B cell (primary cell): ENCODE results near the gene KLHL18. TPM values are rescaled to one million over a fixed set of nuclear protein-coding genes. Genes with fewer than 3 reads are reported as not detected.

Experiments used
- ATAC-seq: fragments of 200-7000 bp; cut with Tn5 transposase; one replicate; pipeline ENCODE4 v1.10.0; 2021; ENCODE audit warnings: low read depth, mild to moderate bottlenecking, moderate number of reproducible peaks, moderate library complexity
- CTCF ChIA-PET: fragments of 350-600 bp; sonication (Branson Sonifier 250); formaldehyde crosslinking; loops from one replicate; lab custom pipeline; 2021; ENCODE audit warnings: antibody characterized with exemption, inconsistent platforms; lab: Charles Lee
- POLR2A ChIA-PET: fragments of 350-600 bp; sonication (Branson Sonifier 250); formaldehyde crosslinking; loops from one replicate; lab custom pipeline; 2021; ENCODE audit warnings: antibody characterized with exemption; lab: Charles Lee
- DNase-seq: peaks from one replicate; pipeline ENCODE4 v3.0.0; 2013
- H2AFZ ChIP-seq: 2 replicates; pipeline ENCODE4 v1.6.1; 2012; ENCODE audit warnings: mild to moderate bottlenecking, low read depth, low read length; ENCODE audit not compliant: insufficient read depth, poor library complexity, severe bottlenecking
- H3K27ac ChIP-seq, 2 donors: 1 replicate in 1 of 2; 2 replicates in 1 of 2; pipeline ENCODE4 v1.5.1; 2012 to 2013; ENCODE audit warnings: low read length in 2 of 2, mild to moderate bottlenecking in 2 of 2, moderate library complexity in 1 of 2
- H3K27me3 ChIP-seq, 4 experiments: fragments of 200-600 bp in 1 of 4; sonication (generic) in 1 of 4; replicated peaks in 1 of 4; 1 replicate in 2 of 4; 2 replicates in 2 of 4; pipeline versions ENCODE4 v1.6.1 to v1.7.0; 2013 to 2016; ENCODE audit warnings: low read length in 3 of 4, mild to moderate bottlenecking in 2 of 4, mixed read lengths in 1 of 4, moderate library complexity in 1 of 4; ENCODE audit not compliant: insufficient read depth in 4 of 4, control insufficient read depth in 3 of 4; ENCODE audit errors: control extremely low read depth in 1 of 4
- H3K36me3 ChIP-seq, 2 experiments: replicated peaks in 1 of 2; 1 replicate in 1 of 2; 2 replicates in 1 of 2; pipeline versions ENCODE4 v1.6.1 to v1.7.1; 2013; ENCODE audit warnings: low read length in 1 of 2; ENCODE audit not compliant: insufficient read depth in 2 of 2, control insufficient read depth in 1 of 2; ENCODE audit errors: control extremely low read depth in 1 of 2, extremely low read depth in 1 of 2
- H3K4me1 ChIP-seq, 2 donors: fragments of 200-600 bp in 1 of 2; sonication (generic) in 1 of 2; 1 replicate in 1 of 2; 2 replicates in 1 of 2; pipeline versions ENCODE4 v1.5.1 to v1.6.1; 2013 to 2017; ENCODE audit warnings: low read length in 2 of 2; ENCODE audit not compliant: control insufficient read depth in 2 of 2, insufficient read depth in 2 of 2
- H3K4me2 ChIP-seq: replicated peaks from 2 replicates; pipeline ENCODE3; 2012; ENCODE audit warnings: mild to moderate bottlenecking, low read depth, low read length; ENCODE audit not compliant: poor library complexity, severe bottlenecking
- H3K4me3 ChIP-seq, 5 experiments: fragments of 200-600 bp in 1 of 5; sonication (generic) in 1 of 5; 1 replicate in 3 of 5; 2 replicates in 2 of 5; pipeline versions ENCODE4 v1.5.1 to v1.7.0; 2011 to 2016; ENCODE audit warnings: low read length in 4 of 5, mild to moderate bottlenecking in 4 of 5, low read depth in 2 of 5, control low read depth in 1 of 5, moderate library complexity in 1 of 5; ENCODE audit not compliant: insufficient read depth in 1 of 5; ENCODE audit errors: control extremely low read depth in 1 of 5, extremely low read depth in 1 of 5
- H3K79me2 ChIP-seq: fragments of 200-600 bp; sonication (generic); one replicate; pipeline ENCODE4 v1.6.0; 2016; ENCODE audit warnings: low read length; ENCODE audit not compliant: control insufficient read depth, insufficient read depth
- H3K9ac ChIP-seq: fragments of 200-600 bp; sonication (generic); 2 replicates; pipeline ENCODE4 v1.6.1; 2017; ENCODE audit warnings: mild to moderate bottlenecking, low read length, moderate library complexity
- H3K9me3 ChIP-seq, 3 donors: one replicate each; pipeline versions ENCODE4 v1.6.1 to v1.7.1; 2013; ENCODE audit warnings: low read length in 2 of 3; ENCODE audit not compliant: control insufficient read depth in 2 of 3, insufficient read depth in 1 of 3; ENCODE audit errors: control extremely low read depth in 1 of 3
- H4K20me1 ChIP-seq: 2 replicates; pipeline ENCODE4 v1.6.0; 2012; ENCODE audit warnings: mild to moderate bottlenecking, low read length; ENCODE audit not compliant: insufficient read depth, control insufficient read depth, poor library complexity, severe bottlenecking
- H3K27ac Mint-ChIP-seq: one replicate; pipeline ENCODE4 v1.8.0; 2021; ENCODE audit warnings: mixed read lengths
- H3K27me3 Mint-ChIP-seq: one replicate; pipeline ENCODE4 v1.8.0; 2021; ENCODE audit warnings: mixed read lengths
- H3K4me1 Mint-ChIP-seq: one replicate; pipeline ENCODE4 v1.8.0; 2021; ENCODE audit warnings: mixed read lengths
- H3K4me3 Mint-ChIP-seq: one replicate; pipeline ENCODE4 v1.8.0; 2021; ENCODE audit warnings: mixed read lengths
- H3K9me3 Mint-ChIP-seq: one replicate; pipeline ENCODE4 v1.8.0; 2022; ENCODE audit warnings: mixed read lengths; ENCODE audit not compliant: insufficient read depth
- EZH2 ChIP-seq: IDR thresholded peaks from 2 replicates; pipeline ENCODE4 v1.6.1; 2012; ENCODE audit warnings: borderline replicate concordance, low read depth, mild to moderate bottlenecking, moderate library complexity, low read length; ENCODE audit not compliant: insufficient read depth, poor library complexity, severe bottlenecking
- WGBS: methylation state at CpG from one replicate; pipeline ENCODE4 v1.1.5; 2013; ENCODE audit warnings: missing lambda C conversion rate; ENCODE audit not compliant: insufficient coverage; 5-methylcytosine and 5-hydroxymethylcytosine counted together
- intact Hi-C: fragments of 100-400 bp; cut with micrococcal nuclease; formaldehyde crosslinking; loops from one replicate; pipeline ENCODE4 v1.10.0; 2022
- polyA plus RNA-seq: library from polyadenylated mRNA; depleted of rRNA; stranded (reverse); fragments of >200 nt; gene quantifications from 2 replicates; pipeline ENCODE4 v1.2.3, GENCODE V29; 2012
- total RNA-seq, 2 donors: library from RNA; stranded (reverse); fragments of 120-200 nt in 1 of 2; gene quantifications; 1 replicate in 1 of 2; 2 replicates in 1 of 2; pipeline versions ENCODE4 v1.2.3 to v1.2.4, GENCODE V29; 2013 to 2022
- TF ChIP-seq, protein P1 (sequence below): fragments of 200-600 bp; IDR thresholded peaks from one replicate; pipeline ENCODE4 v1.8.0; 2022; ENCODE audit warnings: antibody characterized with exemption, mild to moderate bottlenecking

KLHL18 gene
- total and polyA plus RNA-seq, 2 donors (not counting 1 experiment from before 2014, with no cell fraction given), result 30.9 to 50.8 TPM

DNA sequence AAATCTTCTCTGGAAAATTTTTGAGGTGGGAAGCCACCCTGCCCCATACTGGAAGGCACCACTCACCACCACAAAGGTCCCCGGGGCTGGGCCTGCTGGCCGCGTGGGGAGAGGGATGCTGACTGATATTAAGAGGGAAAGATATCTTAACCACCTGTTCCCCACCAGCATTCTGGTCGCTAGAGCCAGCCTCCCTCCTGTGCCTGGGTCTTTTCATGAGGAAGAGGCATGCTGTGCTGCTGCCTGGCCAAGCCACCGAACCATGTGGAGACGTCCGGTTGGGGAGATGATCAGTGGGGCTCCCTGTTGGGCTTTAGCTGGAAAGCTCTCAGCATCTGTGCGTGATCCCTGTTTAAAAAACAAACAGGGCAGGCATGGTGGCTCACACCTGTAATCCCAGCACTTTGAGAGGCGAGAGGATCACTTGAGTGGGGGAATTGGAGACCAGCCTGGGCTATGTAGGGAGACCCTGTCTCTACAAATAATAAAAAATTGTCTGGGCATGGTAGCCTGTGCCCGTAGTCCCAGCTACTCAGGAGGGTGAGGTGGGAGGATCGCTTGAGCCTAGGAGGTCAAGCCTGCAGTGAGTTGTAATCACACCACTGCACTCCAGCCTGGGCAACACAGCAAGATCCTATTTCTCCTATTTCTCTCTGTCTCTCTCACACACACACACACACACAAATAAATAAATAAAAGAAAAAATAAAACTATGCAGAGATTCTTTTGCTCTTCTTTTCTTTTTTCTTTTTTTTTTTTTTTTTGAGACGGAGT lies 1.0 kb downstream of the KLHL18 start:
- no peaks in the 10 kb centered on the region for H3K27me3 ChIP-seq
- peak overlapping the region; percentile 99 for H3K27ac ChIP-seq
- H3K36me3 ChIP-seq, result peaks cover 0 to 16% of the 10 kb centered on the region in 2 experiments
- WGBS, result 37% methylated on average over 4 of the region's 12 CpGs
- peaks cover 56% of the 10 kb centered on the region for H3K79me2 ChIP-seq
- Mint-ChIP-seq H3K27ac (peak overlapping the region; percentile 100), H3K4me3 (peak overlapping the region; percentile 99), H3K9me3 (no peaks in the 10 kb centered on the region), H3K27me3 (no peaks in the 10 kb centered on the region), H3K4me1 (peaks cover 48% of the 10 kb centered on the region)
- TF ChIP-seq EZH2, result no peak
- TF ChIP-seq, protein P1, sequence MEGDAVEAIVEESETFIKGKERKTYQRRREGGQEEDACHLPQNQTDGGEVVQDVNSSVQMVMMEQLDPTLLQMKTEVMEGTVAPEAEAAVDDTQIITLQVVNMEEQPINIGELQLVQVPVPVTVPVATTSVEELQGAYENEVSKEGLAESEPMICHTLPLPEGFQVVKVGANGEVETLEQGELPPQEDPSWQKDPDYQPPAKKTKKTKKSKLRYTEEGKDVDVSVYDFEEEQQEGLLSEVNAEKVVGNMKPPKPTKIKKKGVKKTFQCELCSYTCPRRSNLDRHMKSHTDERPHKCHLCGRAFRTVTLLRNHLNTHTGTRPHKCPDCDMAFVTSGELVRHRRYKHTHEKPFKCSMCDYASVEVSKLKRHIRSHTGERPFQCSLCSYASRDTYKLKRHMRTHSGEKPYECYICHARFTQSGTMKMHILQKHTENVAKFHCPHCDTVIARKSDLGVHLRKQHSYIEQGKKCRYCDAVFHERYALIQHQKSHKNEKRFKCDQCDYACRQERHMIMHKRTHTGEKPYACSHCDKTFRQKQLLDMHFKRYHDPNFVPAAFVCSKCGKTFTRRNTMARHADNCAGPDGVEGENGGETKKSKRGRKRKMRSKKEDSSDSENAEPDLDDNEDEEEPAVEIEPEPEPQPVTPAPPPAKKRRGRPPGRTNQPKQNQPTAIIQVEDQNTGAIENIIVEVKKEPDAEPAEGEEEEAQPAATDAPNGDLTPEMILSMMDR, result no peak
- H3K4me3 ChIP-seq, result peak overlapping the region; percentile 74 to 98 (median 89)
- DNase-seq (peak; percentile 40), ATAC-seq (no peak)
- intact Hi-C loops, result loop anchor here (2.0 to 5.0 kb wide), 6 partner anchors 41 to 499 kb away; partner anchors contain the start of genes CCDC12, ELP6, SCAP and SMARCC1
- peak overlapping the region; percentile 100 for H3K9ac ChIP-seq
- ChIA-PET CTCF (interaction anchor here (0.7 to 1.6 kb wide), 3 partner anchors 9 to 795 kb away, joined by 3 read pairs; no protein-coding TSS in a partner anchor), POLR2A (interaction anchor here (1.3 kb wide), 1 partner anchor 11 kb away, joined by 3 read pairs; no protein-coding TSS in a partner anchor)
- H3K9me3 ChIP-seq, result no peaks in the 10 kb centered on the region
- H3K4me2 ChIP-seq, result peak overlapping the region; percentile 95
- H3K4me1 ChIP-seq, result peaks cover 33 to 49% of the 10 kb centered on the region in 2 donors
- H2AFZ ChIP-seq, result peak overlapping the region; percentile 12
- peaks cover 10% of the 10 kb centered on the region for H4K20me1 ChIP-seq
